Thyroid gland (tissue), 4 donors: ENCODE results near the gene FKBP7. TPM values are rescaled to one million over a fixed set of nuclear protein-coding genes. Genes with fewer than 3 reads are reported as not detected.

Source experiments
- DNase-seq, 2 donors: peaks; one replicate each; pipeline ENCODE4 v3.0.0-alpha.2; 2019
- H3K27ac ChIP-seq, 3 donors: fragments of 200-600 bp; sonication (generic); 1 replicate in 2 of 3; 2 replicates in 1 of 3; pipeline ENCODE4 v1.5.1; 2016 to 2019; ENCODE audit warnings: mild to moderate bottlenecking in 1 of 3, moderate library complexity in 1 of 3
- H3K27me3 ChIP-seq: fragments of 200-600 bp; sonication (generic); one replicate; pipeline ENCODE4 v1.5.1; 2019
- H3K36me3 ChIP-seq, 2 donors: fragments of 200-600 bp; sonication (generic); one replicate each; pipeline ENCODE4 v1.5.1; 2016 to 2019
- H3K4me1 ChIP-seq, 2 donors: fragments of 200-600 bp; sonication (generic); one replicate each; pipeline ENCODE4 v1.5.1; 2017 to 2019
- H3K4me3 ChIP-seq, 3 donors: fragments of 200-600 bp; sonication (generic); replicated peaks in 1 of 3; 1 replicate in 2 of 3; 2 replicates in 1 of 3; pipeline ENCODE4 v1.5.1; 2016; ENCODE audit warnings: mild to moderate bottlenecking in 1 of 3
- H3K9me3 ChIP-seq: fragments of 200-600 bp; sonication (generic); one replicate; pipeline ENCODE4 v1.5.1; 2017
- CTCF ChIP-seq, 6 experiments: fragments of 200-600 bp in 3 of 6; fragments of 450-650 bp in 3 of 6; sonication (generic) in 3 of 6; IDR thresholded peaks; one replicate each; pipeline ENCODE4 v1.5.1; 2016 to 2019; ENCODE audit warnings: antibody characterized with exemption in 6 of 6, mild to moderate bottlenecking in 2 of 6, inconsistent platforms in 1 of 6, moderate library complexity in 1 of 6
- POLR2A ChIP-seq, 2 donors: fragments of 450-650 bp; IDR thresholded peaks; one replicate each; pipeline ENCODE4 v1.6.1; 2017; ENCODE audit warnings: antibody characterized with exemption in 2 of 2, mild to moderate bottlenecking in 2 of 2, moderate library complexity in 1 of 2
- WGBS, 2 donors: methylation state at CpG; one replicate each; pipeline ENCODE4 v1.1.5; 2017; 5-methylcytosine and 5-hydroxymethylcytosine counted together
- intact Hi-C: fragments of 100-400 bp; cut with DNase I; formaldehyde crosslinking; loops from one replicate; pipeline ENCODE4 v1.15.1; 2023
- total RNA-seq, 4 donors: library from RNA; depleted of rRNA; stranded (reverse); fragments of >200 nt; gene quantifications; one replicate each; pipeline ENCODE4 v1.2.3, GENCODE V29; 2016

Gene FKBP7
- total RNA-seq, 4 donors from 2014 or later, result 10.0 to 22.4 (median 16.5) TPM

DNA sequence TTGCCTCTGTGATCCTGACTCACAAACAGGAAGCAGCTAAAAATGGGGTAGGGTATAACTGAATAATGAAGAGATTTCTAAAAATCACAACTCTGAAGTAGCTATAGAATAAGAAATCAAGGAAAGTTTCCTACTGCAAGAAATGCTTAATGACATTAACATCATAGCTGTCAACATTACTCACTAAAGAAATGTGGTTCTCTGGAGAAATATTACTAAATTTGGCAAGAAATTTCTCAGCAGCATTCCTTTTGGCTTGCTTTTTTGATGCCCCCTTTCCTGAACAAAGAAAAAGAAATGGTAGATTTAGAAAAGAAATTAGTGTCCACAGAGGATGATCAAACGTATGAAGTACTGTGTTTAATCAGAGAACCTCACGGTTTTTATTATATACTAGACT lies 37.0 kb downstream of the FKBP7 start:
- no peak overlapping the region for H3K27ac ChIP-seq
- H3K27me3 ChIP-seq, result no peaks in the 10 kb centered on the region
- DNase-seq, result no peak
- no peaks in the 10 kb centered on the region for H3K4me1 ChIP-seq
- TF ChIP-seq CTCF (IDR thresholded peaks at IDR 0.05), result no peak
- no peak for TF ChIP-seq POLR2A (IDR thresholded peaks at IDR 0.05)
- no peak overlapping the region for H3K4me3 ChIP-seq
- H3K9me3 ChIP-seq, result no peaks in the 10 kb centered on the region
- WGBS, 2 donors, result 94 to 95% methylated on average over 2 of the region's 2 CpGs
- intact Hi-C loops, result no loop called here
- peaks cover 27 to 45% of the 10 kb centered on the region in 2 donors for H3K36me3 ChIP-seq

- H3K27me3 ChIP-seq, result no peaks in the 10 kb centered on the region
- intact Hi-C loops, result no loop called here
- no peaks in the 10 kb centered on the region for H3K9me3 ChIP-seq
- no peak overlapping the region for H3K27ac ChIP-seq
- H3K4me3 ChIP-seq, result no peak overlapping the region
- TF ChIP-seq CTCF (IDR thresholded peaks at IDR 0.05) (no peak), POLR2A (IDR thresholded peaks at IDR 0.05) (no peak)
- DNase-seq, result no peak
- WGBS, 2 donors, result 89 to 90% methylated on average over 2 of the region's 2 CpGs
- H3K4me1 ChIP-seq, result no peaks in the 10 kb centered on the region
- H3K36me3 ChIP-seq, result peaks cover 39 to 54% of the 10 kb centered on the region in 2 donors
Measured at GRCh38 chr2:178436662-178437061, 41.7 kb downstream of the FKBP7 start.

GRCh38 chr2:178429336-178429735 lies 49.1 kb downstream of the FKBP7 start:
- Histone ChIP-seq H3K36me3 (peaks cover 29 to 37% of the 10 kb centered on the region in 2 donors), H3K4me3 (no peak overlapping the region), H3K27me3 (no peaks in the 10 kb centered on the region), H3K4me1 (no peaks in the 10 kb centered on the region), H3K27ac (no peak overlapping the region), H3K9me3 (no peaks in the 10 kb centered on the region)
- intact Hi-C loops, result no loop called here
- TF ChIP-seq CTCF (IDR thresholded peaks at IDR 0.05), result no peak
- DNase-seq, result no peak

- no peaks in the 10 kb centered on the region for H3K9me3 ChIP-seq
- H3K27ac ChIP-seq, result no peak overlapping the region
- H3K4me3 ChIP-seq, result no peak overlapping the region
- no peak for TF ChIP-seq CTCF (IDR thresholded peaks at IDR 0.05)
- TF ChIP-seq POLR2A (IDR thresholded peaks at IDR 0.05), result no peak
- peaks cover 20 to 29% of the 10 kb centered on the region in 2 donors for H3K36me3 ChIP-seq
- intact Hi-C loops, result no loop called here
- WGBS, 2 donors, result 95 to 100% methylated on average over 1 of the region's 1 CpG
- H3K27me3 ChIP-seq, result no peaks in the 10 kb centered on the region
- no peak for DNase-seq
- H3K4me1 ChIP-seq, result no peaks in the 10 kb centered on the region
Measured at GRCh38 chr2:178428396-178428806, 50.0 kb downstream of the FKBP7 start.

DNA sequence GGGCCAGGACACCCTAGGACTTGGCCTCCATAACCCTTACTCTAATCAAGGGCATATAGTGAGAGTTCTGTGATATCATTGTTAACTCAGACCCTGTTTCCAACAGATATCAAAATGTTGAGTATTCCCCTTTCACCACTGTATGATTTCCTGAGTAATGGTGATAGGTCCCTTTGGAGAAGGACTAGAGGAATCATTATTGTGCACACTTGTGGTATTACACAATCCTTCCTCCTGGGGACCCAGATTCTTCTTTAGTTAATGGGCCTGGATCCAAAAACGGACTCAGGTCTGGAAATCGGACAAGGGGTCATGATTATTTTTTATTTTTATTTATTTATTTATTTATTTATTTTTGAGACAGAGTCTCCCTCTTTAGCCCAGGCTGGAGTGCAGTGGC lies 50.9 kb downstream of the FKBP7 start:
- H3K4me1 ChIP-seq, result no peaks in the 10 kb centered on the region
- no peak overlapping the region for H3K4me3 ChIP-seq
- no peaks in the 10 kb centered on the region for H3K9me3 ChIP-seq
- H3K27me3 ChIP-seq, result no peaks in the 10 kb centered on the region
- no peak for TF ChIP-seq POLR2A (IDR thresholded peaks at IDR 0.05)
- no peak for TF ChIP-seq CTCF (IDR thresholded peaks at IDR 0.05)
- no peak overlapping the region for H3K27ac ChIP-seq
- DNase-seq, result no peak
- peaks cover 16 to 21% of the 10 kb centered on the region in 2 donors for H3K36me3 ChIP-seq
- intact Hi-C loops, result no loop called here
- 86 to 90% methylated on average over 2 of the region's 2 CpGs for WGBS, 2 donors
